GM19452 (cell line): ENCODE data around the gene ARID1B.
"Not testable (repeated sequence)": the region's sequence is repeated elsewhere in the genome, so short reads cannot be mapped to it uniquely, and the experiment has no call there.

Experiments
- ATAC-seq: cut with Tn5 transposase; IDR thresholded peaks from one replicate; pipeline ENCODE4 v1.9.1; 2021; ENCODE audit not compliant: unreplicated experiment

ARID1B gene

GRCh38 chr6:156928972-156929371 lies 151.8 kb downstream of the ARID1B start:
- no peak for ATAC-seq

GRCh38 chr6:156931283-156931682 lies 154.1 kb downstream of the ARID1B start:
- no peak for ATAC-seq

DNA sequence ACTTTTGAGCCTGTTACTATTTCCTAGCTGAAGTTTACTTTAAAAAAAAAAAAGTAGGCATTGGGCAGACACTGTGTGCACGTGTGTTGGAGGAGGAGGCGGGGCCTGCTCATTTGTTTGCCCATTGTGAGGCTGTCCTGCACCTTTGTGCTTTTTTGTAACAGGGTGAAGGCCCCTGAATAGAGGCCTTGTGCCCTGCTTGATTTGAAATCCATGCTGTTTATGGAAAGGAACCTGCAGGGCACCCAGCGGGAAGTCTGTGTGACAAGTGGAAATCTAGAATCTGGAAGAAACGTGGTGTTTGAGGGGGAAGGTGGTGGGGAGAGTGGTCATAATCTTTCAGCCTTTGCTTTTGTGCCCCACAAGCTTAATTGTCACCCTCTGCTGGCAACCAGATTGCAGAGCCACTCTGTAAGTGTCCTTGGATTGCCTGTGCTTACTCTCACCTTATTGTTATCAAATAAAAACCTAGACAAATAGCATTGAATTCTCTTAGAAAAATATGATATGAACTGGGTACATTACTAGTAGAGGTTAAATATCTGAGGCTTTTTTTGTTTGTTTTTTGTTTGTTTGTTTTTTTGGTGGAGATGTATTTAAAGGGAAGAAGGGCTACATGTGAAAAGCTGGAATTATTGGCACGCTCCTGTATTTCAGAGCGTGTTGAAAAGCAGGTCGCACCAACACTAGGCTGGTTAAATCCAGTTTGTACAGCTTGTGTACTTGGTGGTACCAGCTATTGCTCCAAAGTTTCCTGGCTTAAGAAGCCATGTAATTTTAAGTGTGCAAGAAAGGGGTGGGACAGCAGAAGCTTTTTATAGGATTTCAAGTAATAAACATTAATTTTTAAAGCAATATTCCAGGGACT lies 156.3 kb downstream of the ARID1B start:
- no peak for ATAC-seq

- no peak for ATAC-seq
Observed at GRCh38 chr6:156934069-156934460, 156.9 kb downstream of the ARID1B start.

GRCh38 chr6:156935000-156935399 lies 157.8 kb downstream of the ARID1B start:
- no peak for ATAC-seq

DNA sequence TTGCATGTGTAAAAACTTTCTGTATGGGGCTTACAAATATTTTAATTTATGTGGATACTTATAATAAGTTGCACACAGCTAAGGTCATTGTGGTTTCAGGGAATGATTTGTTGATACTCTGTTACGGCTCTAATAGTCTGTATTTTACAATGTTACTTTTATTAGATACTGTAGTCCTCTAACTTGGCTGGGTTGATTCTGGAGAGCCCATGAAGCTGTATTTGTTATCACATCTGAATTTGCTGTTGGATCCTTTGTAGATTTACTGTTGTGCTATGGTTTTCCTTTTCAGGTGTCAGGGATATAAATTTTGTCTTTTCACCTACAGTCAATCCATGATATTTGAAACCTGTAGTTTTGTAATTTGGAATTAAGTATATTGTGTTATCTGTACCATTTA lies 161.0 kb downstream of the ARID1B start:
- no peak for ATAC-seq

GRCh38 chr6:156940221-156940620 lies 163.0 kb downstream of the ARID1B start:
- no peak for ATAC-seq

DNA sequence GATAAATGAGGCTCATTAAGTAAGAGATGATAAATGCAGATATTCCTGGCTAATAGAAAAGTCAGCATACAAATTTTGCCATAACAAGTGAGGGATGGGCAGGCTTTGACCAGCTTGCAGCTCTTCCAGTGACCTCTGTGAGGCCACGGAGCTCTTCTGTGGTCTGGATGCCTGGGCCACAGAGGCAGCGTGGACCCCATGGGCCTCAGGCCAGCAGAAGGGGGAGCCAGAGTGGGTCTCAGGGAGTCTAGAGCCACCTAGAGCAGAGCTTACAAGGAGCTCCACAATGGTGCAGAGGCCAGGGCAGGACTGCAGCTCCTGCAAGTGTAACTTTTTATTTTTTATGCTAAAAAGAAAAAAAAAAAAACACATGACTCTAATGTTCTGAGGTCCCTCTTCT lies 165.1 kb downstream of the ARID1B start:
- no peak for ATAC-seq

- ATAC-seq: no peak
Observed at GRCh38 chr6:156943166-156943565, 166.0 kb downstream of the ARID1B start.

- ATAC-seq: no peak
Observed at GRCh38 chr6:156943816-156944215, 166.6 kb downstream of the ARID1B start.

- no peak for ATAC-seq
Observed at GRCh38 chr6:156944412-156944811, 167.2 kb downstream of the ARID1B start.

DNA sequence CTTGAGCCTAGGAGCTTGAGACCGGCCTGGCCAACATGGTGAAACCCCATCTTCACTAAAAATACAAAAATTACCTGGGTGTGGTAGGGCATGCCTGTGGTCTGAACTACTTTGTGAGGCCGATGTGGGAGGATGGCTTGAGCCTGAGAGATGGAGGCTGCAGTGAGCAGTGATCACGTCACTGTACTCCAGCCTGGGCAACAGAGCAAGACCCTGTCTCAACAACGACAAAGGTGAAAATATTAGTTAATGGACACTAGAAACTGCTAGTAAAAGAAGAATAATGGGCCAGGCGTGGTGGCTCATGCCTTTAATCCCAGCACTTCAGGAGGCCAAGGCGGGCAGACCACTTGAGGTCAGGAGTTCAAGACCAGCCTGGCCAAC lies 168.6 kb downstream of the ARID1B start:
- ATAC-seq: not testable (repeated sequence)

DNA sequence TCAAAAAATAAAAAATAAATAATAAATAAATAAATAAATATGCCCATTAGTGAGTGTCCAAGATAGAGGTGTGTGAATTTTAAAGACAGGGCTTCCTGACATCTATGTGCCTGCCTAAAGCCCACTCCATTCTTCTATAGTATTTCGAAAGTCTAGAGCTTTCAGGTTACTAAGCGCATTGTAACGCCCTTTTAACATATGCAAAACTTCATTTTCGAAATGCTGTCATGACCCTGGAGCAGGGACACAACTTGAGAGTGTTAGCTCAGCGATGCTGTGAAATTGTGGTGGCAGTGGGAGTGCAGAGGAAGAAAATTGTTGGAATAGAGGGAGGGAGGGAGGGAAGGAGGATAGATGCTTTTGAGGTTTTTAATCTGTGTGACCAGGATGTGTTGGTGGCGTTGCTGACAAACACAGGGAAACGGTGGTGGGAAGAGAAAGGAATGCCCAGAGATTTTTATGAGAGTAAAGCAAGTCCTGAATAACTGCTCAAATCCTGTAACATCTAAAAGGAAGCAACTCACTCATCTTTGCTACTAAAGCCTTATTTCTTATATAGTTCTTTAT lies 169.3 kb downstream of the ARID1B start:
- ATAC-seq: no peak

- no peak for ATAC-seq
Observed at GRCh38 chr6:156948277-156948676, 171.1 kb downstream of the ARID1B start.

DNA sequence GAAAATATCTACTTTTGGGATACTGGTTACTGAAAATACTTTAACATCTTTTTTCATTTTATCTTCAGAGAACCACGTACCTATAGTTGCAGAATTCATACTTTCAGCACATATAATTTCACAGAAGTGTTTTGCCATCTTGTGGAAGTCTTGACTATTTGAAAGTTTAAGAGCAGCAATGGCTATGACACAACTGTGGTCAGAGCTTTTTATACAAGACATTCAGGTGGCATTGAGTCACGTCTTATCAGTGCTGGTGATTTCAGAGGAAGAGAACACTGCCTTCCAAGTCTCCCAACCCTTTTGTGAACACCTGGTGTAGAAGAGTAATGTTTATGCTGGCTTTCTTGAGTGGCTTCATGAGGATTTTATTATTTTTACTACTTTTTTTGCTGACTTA lies 171.6 kb downstream of the ARID1B start:
- ATAC-seq: no peak

- no peak for ATAC-seq
Observed at GRCh38 chr6:156949376-156949775, 172.2 kb downstream of the ARID1B start.

DNA sequence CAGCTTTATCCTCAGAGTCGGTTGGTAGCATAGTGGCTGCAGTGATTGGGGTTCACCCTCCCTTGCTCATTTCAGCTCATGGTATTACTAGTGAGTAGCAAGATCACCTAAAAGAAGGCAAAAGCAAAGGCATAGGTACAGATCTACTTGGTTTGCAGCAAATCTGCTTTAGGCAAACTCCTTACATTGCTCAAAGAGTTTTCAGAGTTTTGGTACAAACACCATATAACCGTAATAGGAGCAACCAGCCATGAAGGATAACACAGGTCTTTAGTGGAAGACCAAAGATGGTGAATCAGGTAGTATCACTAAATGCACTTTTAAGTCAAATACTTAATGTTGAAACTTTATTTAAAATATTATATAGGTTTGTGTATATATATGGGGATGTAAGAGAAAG lies 172.9 kb downstream of the ARID1B start:
- ATAC-seq: no peak

GRCh38 chr6:156950531-156950930 lies 173.4 kb downstream of the ARID1B start:
- ATAC-seq: no peak

DNA sequence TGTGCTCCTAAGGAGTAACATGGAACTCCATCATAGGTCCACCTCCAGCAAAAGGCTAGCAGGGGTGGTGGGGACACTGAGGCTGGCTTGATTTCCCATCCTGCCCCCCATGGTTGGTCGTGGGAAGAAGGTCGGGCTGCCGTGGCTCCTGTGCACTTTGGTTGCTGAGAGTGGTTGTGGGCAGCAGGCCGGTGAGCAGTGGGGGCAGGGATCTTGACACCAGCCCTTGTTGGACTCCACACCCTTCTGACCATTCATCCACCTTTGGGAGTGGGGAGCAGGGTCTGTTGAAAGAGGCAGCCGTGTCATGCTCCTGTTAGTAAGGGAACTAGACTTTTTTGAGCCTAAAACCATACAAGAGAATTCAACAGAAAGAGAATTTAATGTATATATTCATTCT lies 175.2 kb downstream of the ARID1B start:
- ATAC-seq: no peak

- ATAC-seq: no peak
Observed at GRCh38 chr6:156953127-156953478, 175.9 kb downstream of the ARID1B start.

DNA sequence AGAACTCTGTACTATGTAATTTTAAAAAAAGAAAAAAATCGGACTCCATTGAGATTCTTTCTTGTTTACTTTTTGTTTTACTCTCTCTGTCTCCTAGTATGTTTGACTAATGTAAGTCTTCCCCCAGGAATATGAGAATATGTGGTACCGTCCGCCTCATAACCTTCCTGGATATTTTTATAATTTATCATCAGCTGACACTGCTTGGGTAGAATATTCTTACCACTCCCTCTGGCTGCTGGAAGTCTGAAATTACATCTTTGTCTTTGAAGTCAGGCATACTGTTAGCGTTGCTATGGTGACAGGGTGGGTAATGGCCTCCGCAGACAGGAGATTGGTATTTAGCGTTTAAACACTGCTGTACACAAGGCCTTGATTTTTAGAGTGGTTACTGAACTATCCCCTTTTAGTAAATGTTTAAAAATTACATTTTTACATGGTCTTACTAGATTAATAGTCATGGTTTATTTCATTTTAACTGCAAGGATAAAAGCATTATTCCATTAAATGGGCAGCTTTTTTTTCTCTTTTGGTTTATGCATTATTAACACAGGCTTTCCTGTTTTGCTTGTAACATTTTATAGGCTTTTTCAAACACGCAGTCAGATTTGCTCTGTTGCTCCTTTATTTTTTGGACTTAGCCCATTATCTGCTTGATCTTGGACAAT lies 176.4 kb downstream of the ARID1B start:
- ATAC-seq: no peak

GRCh38 chr6:156954191-156954590 lies 177.0 kb downstream of the ARID1B start:
- no peak for ATAC-seq
